Measurements from ENCODE around the gene REEP1. TPM values are rescaled to one million over a fixed set of nuclear protein-coding genes. Genes with fewer than 3 reads are reported as not detected.

Gene REEP1
- total and polyA plus RNA-seq, 10 donors, result 0.57 to 7.6 (median 3.4) TPM

GRCh38 chr2:86304416-86304815, 33.0 kb downstream of the REEP1 start:
- intact Hi-C loops (cut with DNase I; ENCODE audit: low total_unique reads), result no loop called here
- H3K9me3 ChIP-seq, result no peaks in the 10 kb centered on the region
- peaks cover 0 to 5% (median 0%) of the 10 kb centered on the region in 7 donors for H3K27me3 ChIP-seq (replicated peaks in 1 of 7)
- peaks cover 0 to 15% (median 9%) of the 10 kb centered on the region in 6 donors for H3K4me1 ChIP-seq
- WGBS, 5 donors, result 91 to 99% (median 93%) methylated on average over 3 of the region's 3 CpGs
- no peaks in the 10 kb centered on the region for H3K36me3 ChIP-seq
- no peak overlapping the region for H3K4me3 ChIP-seq
- H3K27ac ChIP-seq, result no peak overlapping the region
- TF ChIP-seq POLR2AphosphoS5 (IDR thresholded peaks at IDR 0.05), result no peak
- TF ChIP-seq CTCF (IDR thresholded peaks at IDR 0.05 in 8 of 11, conservative IDR thresholded peaks at IDR 0.05 in 3 of 11), result no peak
- DNase-seq, result no peak

- Histone ChIP-seq H3K27me3 (replicated peaks in 1 of 7) (peaks cover 0 to 5% (median 0%) of the 10 kb centered on the region in 7 donors), H3K4me1 (peaks cover 0 to 24% (median 11%) of the 10 kb centered on the region in 6 donors), H3K36me3 (no peaks in the 10 kb centered on the region), H3K27ac (peak overlapping the region in 5 of 8 donors; percentile 46 to 60 (median 52)), H3K4me3 (no peak overlapping the region), H3K9me3 (no peaks in the 10 kb centered on the region)
- no peak for TF ChIP-seq CTCF (IDR thresholded peaks at IDR 0.05 in 8 of 11, conservative IDR thresholded peaks at IDR 0.05 in 3 of 11)
- no peak for TF ChIP-seq POLR2AphosphoS5 (IDR thresholded peaks at IDR 0.05)
- TF ChIP-seq POLR2A (IDR thresholded peaks at IDR 0.05), result no peak
- no peak for DNase-seq
- intact Hi-C loops (cut with DNase I; ENCODE audit: low total_unique reads), result no loop called here
- WGBS, 5 donors, result 45 to 78% (median 59%) methylated on average over 1 of the region's 1 CpG
Observed at GRCh38 chr2:86302320-86302719, 35.1 kb downstream of the REEP1 start.

GRCh38 chr2:86301711-86302202, 35.7 kb downstream of the REEP1 start:
- intact Hi-C loops (cut with DNase I; ENCODE audit: low total_unique reads), result no loop called here
- peaks cover 0 to 24% (median 11%) of the 10 kb centered on the region in 6 donors for H3K4me1 ChIP-seq
- peak in 2 of 3 donors; percentile 51 to 67 for TF ChIP-seq POLR2AphosphoS5 (IDR thresholded peaks at IDR 0.05)
- TF ChIP-seq POLR2A (IDR thresholded peaks at IDR 0.05), result no peak

GRCh38 chr2:86301009-86301408, 36.4 kb downstream of the REEP1 start:
- H3K27me3 ChIP-seq (replicated peaks in 1 of 7), result peaks cover 0 to 5% (median 0%) of the 10 kb centered on the region in 7 donors
- no peak for DNase-seq
- H3K36me3 ChIP-seq, result no peaks in the 10 kb centered on the region
- peaks cover 0 to 24% (median 11%) of the 10 kb centered on the region in 6 donors for H3K4me1 ChIP-seq
- H3K9me3 ChIP-seq, result no peaks in the 10 kb centered on the region
- peak in 2 of 3 donors; percentile 66 to 72 for TF ChIP-seq POLR2AphosphoS5 (IDR thresholded peaks at IDR 0.05)
- TF ChIP-seq POLR2A (IDR thresholded peaks at IDR 0.05), result no peak
- no peak for TF ChIP-seq CTCF (IDR thresholded peaks at IDR 0.05 in 8 of 11, conservative IDR thresholded peaks at IDR 0.05 in 3 of 11)
- intact Hi-C loops (cut with DNase I; ENCODE audit: low total_unique reads), result no loop called here
- H3K27ac ChIP-seq, result peak overlapping the region in 5 of 8 donors; percentile 19 to 60 (median 52)
- H3K4me3 ChIP-seq, result no peak overlapping the region
- 42 to 57% (median 53%) methylated on average over 6 of the region's 6 CpGs for WGBS, 5 donors

More at GRCh38 chr2:86301711-86302202, 35.7 kb downstream of the REEP1 start:
- DNase-seq, result no peak
- no peaks in the 10 kb centered on the region for H3K9me3 ChIP-seq
- H3K4me3 ChIP-seq, result no peak overlapping the region
- no peaks in the 10 kb centered on the region for H3K36me3 ChIP-seq
- H3K27ac ChIP-seq, result peak overlapping the region in 5 of 8 donors; percentile 46 to 60 (median 52)
- 57 to 71% (median 61%) methylated on average over 3 of the region's 3 CpGs for WGBS, 5 donors
- peaks cover 0 to 5% (median 0%) of the 10 kb centered on the region in 7 donors for H3K27me3 ChIP-seq (replicated peaks in 1 of 7)
